HepG2 (cell line): ENCODE data around the gene NPPC. TPM values are rescaled to one million over a fixed set of nuclear protein-coding genes. Genes with fewer than 3 reads are reported as not detected.

Source experiments
- AGO1 ChIP-seq: fragments of 200-400 bp; formaldehyde crosslinking; IDR thresholded peaks from 2 replicates; pipeline ENCODE4 v1.6.1; 2017; ENCODE audit warnings: mild to moderate bottlenecking, low read depth, low read length, moderate library complexity; ENCODE audit not compliant: poor library complexity, severe bottlenecking
- HIVEP1 ChIP-seq: sonication (generic); formaldehyde crosslinking; IDR thresholded peaks from 2 replicates; pipeline ENCODE4 v1.4.0; 2020; ENCODE audit warnings: mild to moderate bottlenecking, missing genetic modification reagents
- IRF2 ChIP-seq: IDR thresholded peaks from 2 replicates; pipeline ENCODE4 v1.6.1; 2018; ENCODE audit warnings: missing genetic modification reagents, missing compliant biosample characterization
- KDM5B ChIP-seq: sonication (generic); formaldehyde crosslinking; IDR thresholded peaks from 2 replicates; pipeline ENCODE4 v1.4.0; 2020; ENCODE audit warnings: missing genetic modification reagents, mild to moderate bottlenecking, borderline replicate concordance
- SIN3A ChIP-seq: IDR thresholded peaks from 2 replicates; pipeline ENCODE4 v1.6.1; 2011; ENCODE audit warnings: low read depth, mild to moderate bottlenecking, control low read depth, low read length, borderline replicate concordance
- ZNF354B ChIP-seq: sonication (generic); formaldehyde crosslinking; IDR thresholded peaks from 2 replicates; pipeline ENCODE4 v1.8.0; 2022; ENCODE audit warnings: mild to moderate bottlenecking, missing genetic modification reagents
- ZNF501 ChIP-seq: sonication (generic); formaldehyde crosslinking; IDR thresholded peaks from 2 replicates; pipeline ENCODE4 v1.5.1; 2020; ENCODE audit warnings: mild to moderate bottlenecking, moderate library complexity, missing genetic modification reagents
- ZNF772 ChIP-seq: sonication (generic); formaldehyde crosslinking; IDR thresholded peaks from 2 replicates; pipeline ENCODE4 v1.5.0; 2020; ENCODE audit warnings: mild to moderate bottlenecking, missing genetic modification reagents
- polyA plus RNA-seq, 8 experiments: library from polyadenylated mRNA; depleted of rRNA in 3 of 8; stranded (reverse) in 7 of 8; unstranded in 1 of 8; fragments of >200 nt; fragmentation: Illumina TruSeq in 4 of 8; extraction: Trizol in 4 of 8; gene quantifications; 2 replicates each; pipeline versions ENCODE4 v1.2.1 to v1.2.3, GENCODE V29; 2011 to 2016; ENCODE audit warnings: low read depth in 4 of 8, missing spikeins in 1 of 8, mixed read lengths in 1 of 8; ENCODE audit not compliant: insufficient read depth in 1 of 8
- total RNA-seq, 5 experiments: library from RNA; depleted of rRNA; stranded (reverse); fragments of >200 nt; fragmentation: Illumina TruSeq; extraction: Trizol; gene quantifications; 2 replicates each; pipeline ENCODE4 v1.2.3, GENCODE V29; 2016; ENCODE audit warnings: low read depth in 1 of 5
- TF ChIP-seq, protein P1 (sequence below): sonication (generic); formaldehyde crosslinking; IDR thresholded peaks from 2 replicates; pipeline ENCODE4 v1.5.0; 2020; ENCODE audit warnings: mild to moderate bottlenecking, missing genetic modification reagents, borderline replicate concordance
- TF ChIP-seq, protein P2 (sequence below): sonication (generic); formaldehyde crosslinking; IDR thresholded peaks from 2 replicates; pipeline ENCODE4 v1.4.0; 2020; ENCODE audit warnings: missing genetic modification reagents
- TF ChIP-seq, protein P3 (sequence below), 2 experiments: sonication (generic) in 1 of 2; formaldehyde crosslinking in 1 of 2; IDR thresholded peaks; 2 replicates each; pipeline versions ENCODE4 v1.4.0 to v1.6.1; 2016 to 2020; ENCODE audit warnings: borderline replicate concordance in 1 of 2, low read depth in 1 of 2, mild to moderate bottlenecking in 1 of 2, missing genetic modification reagents in 1 of 2
- TF ChIP-seq, protein P4 (sequence below): IDR thresholded peaks from 2 replicates; pipeline ENCODE4 v1.6.1; 2016; ENCODE audit warnings: control low read depth

The NPPC gene
- total and polyA plus RNA-seq, 2 of the 13 experiments (the other 11 are each of a cell fraction or from before 2014, with no cell fraction given) = 0.11 TPM; not detected in 1

DNA sequence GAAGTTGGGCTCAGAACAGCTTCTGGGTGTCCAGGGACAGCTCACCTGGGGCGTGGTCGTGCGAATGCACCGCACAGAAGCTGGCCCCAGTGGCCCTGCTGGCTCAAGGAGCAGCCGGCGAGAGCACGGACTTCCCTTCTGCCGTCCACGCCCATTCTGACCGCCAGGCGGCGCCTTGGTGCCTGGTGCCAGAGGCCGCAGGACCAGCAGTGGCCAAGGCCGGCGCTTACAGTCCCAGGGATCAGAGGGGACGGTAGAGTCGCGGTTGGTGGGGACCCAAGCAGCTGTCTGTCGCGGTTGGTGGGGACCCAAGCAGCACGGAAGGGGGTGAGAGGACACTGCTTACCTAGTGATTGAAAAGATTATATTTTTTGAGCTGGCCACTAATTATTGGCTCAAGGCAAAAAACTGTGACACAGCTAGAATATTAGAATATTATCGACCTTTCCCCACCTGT is 25.7 kb downstream of the NPPC start (continued):
- TF ChIP-seq, protein P1, sequence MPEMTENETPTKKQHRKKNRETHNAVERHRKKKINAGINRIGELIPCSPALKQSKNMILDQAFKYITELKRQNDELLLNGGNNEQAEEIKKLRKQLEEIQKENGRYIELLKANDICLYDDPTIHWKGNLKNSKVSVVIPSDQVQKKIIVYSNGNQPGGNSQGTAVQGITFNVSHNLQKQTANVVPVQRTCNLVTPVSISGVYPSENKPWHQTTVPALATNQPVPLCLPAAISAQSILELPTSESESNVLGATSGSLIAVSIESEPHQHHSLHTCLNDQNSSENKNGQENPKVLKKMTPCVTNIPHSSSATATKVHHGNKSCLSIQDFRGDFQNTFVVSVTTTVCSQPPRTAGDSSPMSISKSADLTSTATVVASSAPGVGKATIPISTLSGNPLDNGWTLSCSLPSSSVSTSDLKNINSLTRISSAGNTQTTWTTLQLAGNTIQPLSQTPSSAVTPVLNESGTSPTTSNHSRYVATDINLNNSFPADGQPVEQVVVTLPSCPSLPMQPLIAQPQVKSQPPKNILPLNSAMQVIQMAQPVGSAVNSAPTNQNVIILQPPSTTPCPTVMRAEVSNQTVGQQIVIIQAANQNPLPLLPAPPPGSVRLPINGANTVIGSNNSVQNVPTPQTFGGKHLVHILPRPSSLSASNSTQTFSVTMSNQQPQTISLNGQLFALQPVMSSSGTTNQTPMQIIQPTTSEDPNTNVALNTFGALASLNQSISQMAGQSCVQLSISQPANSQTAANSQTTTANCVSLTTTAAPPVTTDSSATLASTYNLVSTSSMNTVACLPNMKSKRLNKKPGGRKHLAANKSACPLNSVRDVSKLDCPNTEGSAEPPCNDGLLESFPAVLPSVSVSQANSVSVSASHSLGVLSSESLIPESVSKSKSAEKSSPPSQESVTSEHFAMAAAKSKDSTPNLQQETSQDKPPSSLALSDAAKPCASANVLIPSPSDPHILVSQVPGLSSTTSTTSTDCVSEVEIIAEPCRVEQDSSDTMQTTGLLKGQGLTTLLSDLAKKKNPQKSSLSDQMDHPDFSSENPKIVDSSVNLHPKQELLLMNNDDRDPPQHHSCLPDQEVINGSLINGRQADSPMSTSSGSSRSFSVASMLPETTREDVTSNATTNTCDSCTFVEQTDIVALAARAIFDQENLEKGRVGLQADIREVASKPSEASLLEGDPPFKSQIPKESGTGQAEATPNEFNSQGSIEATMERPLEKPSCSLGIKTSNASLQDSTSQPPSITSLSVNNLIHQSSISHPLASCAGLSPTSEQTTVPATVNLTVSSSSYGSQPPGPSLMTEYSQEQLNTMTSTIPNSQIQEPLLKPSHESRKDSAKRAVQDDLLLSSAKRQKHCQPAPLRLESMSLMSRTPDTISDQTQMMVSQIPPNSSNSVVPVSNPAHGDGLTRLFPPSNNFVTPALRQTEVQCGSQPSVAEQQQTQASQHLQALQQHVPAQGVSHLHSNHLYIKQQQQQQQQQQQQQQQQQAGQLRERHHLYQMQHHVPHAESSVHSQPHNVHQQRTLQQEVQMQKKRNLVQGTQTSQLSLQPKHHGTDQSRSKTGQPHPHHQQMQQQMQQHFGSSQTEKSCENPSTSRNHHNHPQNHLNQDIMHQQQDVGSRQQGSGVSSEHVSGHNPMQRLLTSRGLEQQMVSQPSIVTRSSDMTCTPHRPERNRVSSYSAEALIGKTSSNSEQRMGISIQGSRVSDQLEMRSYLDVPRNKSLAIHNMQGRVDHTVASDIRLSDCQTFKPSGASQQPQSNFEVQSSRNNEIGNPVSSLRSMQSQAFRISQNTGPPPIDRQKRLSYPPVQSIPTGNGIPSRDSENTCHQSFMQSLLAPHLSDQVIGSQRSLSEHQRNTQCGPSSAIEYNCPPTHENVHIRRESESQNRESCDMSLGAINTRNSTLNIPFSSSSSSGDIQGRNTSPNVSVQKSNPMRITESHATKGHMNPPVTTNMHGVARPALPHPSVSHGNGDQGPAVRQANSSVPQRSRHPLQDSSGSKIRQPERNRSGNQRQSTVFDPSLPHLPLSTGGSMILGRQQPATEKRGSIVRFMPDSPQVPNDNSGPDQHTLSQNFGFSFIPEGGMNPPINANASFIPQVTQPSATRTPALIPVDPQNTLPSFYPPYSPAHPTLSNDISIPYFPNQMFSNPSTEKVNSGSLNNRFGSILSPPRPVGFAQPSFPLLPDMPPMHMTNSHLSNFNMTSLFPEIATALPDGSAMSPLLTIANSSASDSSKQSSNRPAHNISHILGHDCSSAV (CRISPR knock-in tag) = no peak
- no peak for TF ChIP-seq KDM5B (CRISPR knock-in tag)
- TF ChIP-seq, protein P2, sequence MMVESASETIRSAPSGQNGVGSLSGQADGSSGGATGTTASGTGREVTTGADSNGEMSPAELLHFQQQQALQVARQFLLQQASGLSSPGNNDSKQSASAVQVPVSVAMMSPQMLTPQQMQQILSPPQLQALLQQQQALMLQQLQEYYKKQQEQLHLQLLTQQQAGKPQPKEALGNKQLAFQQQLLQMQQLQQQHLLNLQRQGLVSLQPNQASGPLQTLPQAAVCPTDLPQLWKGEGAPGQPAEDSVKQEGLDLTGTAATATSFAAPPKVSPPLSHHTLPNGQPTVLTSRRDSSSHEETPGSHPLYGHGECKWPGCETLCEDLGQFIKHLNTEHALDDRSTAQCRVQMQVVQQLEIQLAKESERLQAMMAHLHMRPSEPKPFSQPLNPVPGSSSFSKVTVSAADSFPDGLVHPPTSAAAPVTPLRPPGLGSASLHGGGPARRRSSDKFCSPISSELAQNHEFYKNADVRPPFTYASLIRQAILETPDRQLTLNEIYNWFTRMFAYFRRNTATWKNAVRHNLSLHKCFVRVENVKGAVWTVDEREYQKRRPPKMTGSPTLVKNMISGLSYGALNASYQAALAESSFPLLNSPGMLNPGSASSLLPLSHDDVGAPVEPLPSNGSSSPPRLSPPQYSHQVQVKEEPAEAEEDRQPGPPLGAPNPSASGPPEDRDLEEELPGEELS (CRISPR knock-in tag) = 0 out of 2 replicates have a peak, but pooled peaks have one; percentile 16
- peak; percentile 84 for TF ChIP-seq AGO1
- TF ChIP-seq ZNF501 (CRISPR knock-in tag) = peak; percentile 58; the same call in 1 of the 2 replicates
- TF ChIP-seq, protein P3, sequence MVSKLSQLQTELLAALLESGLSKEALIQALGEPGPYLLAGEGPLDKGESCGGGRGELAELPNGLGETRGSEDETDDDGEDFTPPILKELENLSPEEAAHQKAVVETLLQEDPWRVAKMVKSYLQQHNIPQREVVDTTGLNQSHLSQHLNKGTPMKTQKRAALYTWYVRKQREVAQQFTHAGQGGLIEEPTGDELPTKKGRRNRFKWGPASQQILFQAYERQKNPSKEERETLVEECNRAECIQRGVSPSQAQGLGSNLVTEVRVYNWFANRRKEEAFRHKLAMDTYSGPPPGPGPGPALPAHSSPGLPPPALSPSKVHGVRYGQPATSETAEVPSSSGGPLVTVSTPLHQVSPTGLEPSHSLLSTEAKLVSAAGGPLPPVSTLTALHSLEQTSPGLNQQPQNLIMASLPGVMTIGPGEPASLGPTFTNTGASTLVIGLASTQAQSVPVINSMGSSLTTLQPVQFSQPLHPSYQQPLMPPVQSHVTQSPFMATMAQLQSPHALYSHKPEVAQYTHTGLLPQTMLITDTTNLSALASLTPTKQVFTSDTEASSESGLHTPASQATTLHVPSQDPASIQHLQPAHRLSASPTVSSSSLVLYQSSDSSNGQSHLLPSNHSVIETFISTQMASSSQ (IDR thresholded peaks at IDR 0.05; ENCODE audit: low read depth) = no peak
- TF ChIP-seq, protein P3 (CRISPR knock-in tag; IDR thresholded peaks at IDR 0.05; ENCODE audit: borderline replicate concordance) = no peak
- TF ChIP-seq ZNF354B (CRISPR knock-in tag) = no peak
- no peak for TF ChIP-seq HIVEP1 (CRISPR knock-in tag)
- TF ChIP-seq ZNF772 = peak; percentile 65; the same call in 1 of the 2 replicates
- peak; percentile 78 for TF ChIP-seq IRF2 (CRISPR knock-in tag)
- TF ChIP-seq SIN3A = no peak
- TF ChIP-seq, protein P4, sequence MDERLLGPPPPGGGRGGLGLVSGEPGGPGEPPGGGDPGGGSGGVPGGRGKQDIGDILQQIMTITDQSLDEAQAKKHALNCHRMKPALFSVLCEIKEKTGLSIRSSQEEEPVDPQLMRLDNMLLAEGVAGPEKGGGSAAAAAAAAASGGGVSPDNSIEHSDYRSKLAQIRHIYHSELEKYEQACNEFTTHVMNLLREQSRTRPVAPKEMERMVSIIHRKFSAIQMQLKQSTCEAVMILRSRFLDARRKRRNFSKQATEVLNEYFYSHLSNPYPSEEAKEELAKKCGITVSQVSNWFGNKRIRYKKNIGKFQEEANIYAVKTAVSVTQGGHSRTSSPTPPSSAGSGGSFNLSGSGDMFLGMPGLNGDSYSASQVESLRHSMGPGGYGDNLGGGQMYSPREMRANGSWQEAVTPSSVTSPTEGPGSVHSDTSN (CRISPR knock-in tag) = no peak
